Neutrophil (primary cell): ENCODE data around the gene GRID2.

Experiments used
- H3K27ac ChIP-seq: fragments of 200-600 bp; sonication (generic); 2 replicates; pipeline ENCODE4 v1.5.1; 2016; ENCODE audit warnings: mild to moderate bottlenecking, moderate library complexity
- H3K27me3 ChIP-seq: fragments of 200-600 bp; sonication (generic); 2 replicates; pipeline ENCODE4 v1.6.0; 2016; ENCODE audit warnings: mild to moderate bottlenecking
- H3K36me3 ChIP-seq: fragments of 200-600 bp; sonication (generic); 2 replicates; pipeline ENCODE4 v1.5.1; 2017
- H3K4me1 ChIP-seq, 2 experiments: fragments of 200-600 bp in 1 of 2; sonication (generic) in 1 of 2; 1 replicate in 1 of 2; 2 replicates in 1 of 2; pipeline versions ENCODE4 v1.5.1 to v1.6.1; 2013 to 2016; ENCODE audit warnings: low read depth in 1 of 2, low read length in 1 of 2, mild to moderate bottlenecking in 1 of 2, moderate library complexity in 1 of 2; ENCODE audit not compliant: control insufficient read depth in 1 of 2, insufficient read depth in 1 of 2
- H3K4me3 ChIP-seq, 2 experiments: fragments of 200-600 bp in 1 of 2; sonication (generic) in 1 of 2; 1 replicate in 1 of 2; 2 replicates in 1 of 2; pipeline ENCODE4 v1.5.1; 2013 to 2016; ENCODE audit warnings: low read depth in 1 of 2, low read length in 1 of 2, mild to moderate bottlenecking in 1 of 2, moderate library complexity in 1 of 2
- H3K9me3 ChIP-seq: fragments of 200-600 bp; sonication (generic); 2 replicates; pipeline ENCODE4 v1.5.1; 2016
- CTCF ChIP-seq: fragments of 200-600 bp; sonication (generic); IDR thresholded peaks from 2 replicates; pipeline ENCODE4 v1.5.1; 2016; ENCODE audit warnings: antibody characterized with exemption

The GRID2 gene

GRCh38 chr4:92261256-92261655 lies 42.5 kb upstream of the GRID2 start:
- Histone ChIP-seq H3K27ac (no peak overlapping the region), H3K36me3 (no peaks in the 10 kb centered on the region), H3K9me3 (no peaks in the 10 kb centered on the region), H3K4me3 (no peak overlapping the region), H3K27me3 (no peaks in the 10 kb centered on the region), H3K4me1 (no peaks in the 10 kb centered on the region)
- no peak for TF ChIP-seq CTCF

GRCh38 chr4:92262371-92262770 lies 41.4 kb upstream of the GRID2 start:
- Histone ChIP-seq H3K9me3 (no peaks in the 10 kb centered on the region), H3K4me3 (no peak overlapping the region), H3K36me3 (no peaks in the 10 kb centered on the region), H3K4me1 (no peaks in the 10 kb centered on the region), H3K27me3 (no peaks in the 10 kb centered on the region), H3K27ac (no peak overlapping the region)
- no peak for TF ChIP-seq CTCF

- Histone ChIP-seq H3K9me3 (no peaks in the 10 kb centered on the region), H3K27me3 (no peaks in the 10 kb centered on the region), H3K4me3 (no peak overlapping the region), H3K36me3 (no peaks in the 10 kb centered on the region), H3K4me1 (no peaks in the 10 kb centered on the region), H3K27ac (no peak overlapping the region)
- TF ChIP-seq CTCF: no peak
These were observed 40.8 kb upstream of the GRID2 start for GRCh38 chr4:92263010-92263409.

- TF ChIP-seq CTCF: no peak
- Histone ChIP-seq H3K27me3 (no peaks in the 10 kb centered on the region), H3K4me1 (no peaks in the 10 kb centered on the region), H3K4me3 (no peak overlapping the region), H3K36me3 (no peaks in the 10 kb centered on the region), H3K27ac (no peak overlapping the region), H3K9me3 (no peaks in the 10 kb centered on the region)
These were observed 40.2 kb upstream of the GRID2 start for GRCh38 chr4:92263575-92263974.

- no peaks in the 10 kb centered on the region for H3K9me3 ChIP-seq
- no peak overlapping the region for H3K27ac ChIP-seq
- H3K36me3 ChIP-seq: no peaks in the 10 kb centered on the region
- H3K4me3 ChIP-seq: no peak overlapping the region
- no peak for TF ChIP-seq CTCF
- no peaks in the 10 kb centered on the region for H3K4me1 ChIP-seq
- no peaks in the 10 kb centered on the region for H3K27me3 ChIP-seq
These were observed 39.6 kb upstream of the GRID2 start for GRCh38 chr4:92264163-92264562.

GRCh38 chr4:92265021-92265420 lies 38.7 kb upstream of the GRID2 start:
- Histone ChIP-seq H3K4me3 (no peak overlapping the region), H3K9me3 (no peaks in the 10 kb centered on the region), H3K36me3 (no peaks in the 10 kb centered on the region), H3K4me1 (no peaks in the 10 kb centered on the region), H3K27ac (no peak overlapping the region), H3K27me3 (no peaks in the 10 kb centered on the region)
- no peak for TF ChIP-seq CTCF
